GM12801 (cell line): ENCODE results near the gene VWA3B.

Source experiments
- CTCF ChIP-seq: IDR thresholded peaks from one replicate; pipeline ENCODE4 v1.5.1; 2011; ENCODE audit warnings: control low read depth; ENCODE audit not compliant: insufficient read length; ENCODE audit errors: extremely low read depth

Gene VWA3B

GRCh38 chr2:98357849-98358248 lies 270.9 kb downstream of the VWA3B start:
- TF ChIP-seq CTCF, result no peak

GRCh38 chr2:98359986-98360385 lies 273.0 kb downstream of the VWA3B start:
- no peak for TF ChIP-seq CTCF
